WTC11 (cell line): ENCODE data around the gene PHACTR2. TPM values are rescaled to one million over a fixed set of nuclear protein-coding genes. Genes with fewer than 3 reads are reported as not detected.
A peak's percentile ranks its signal among the peaks of the same experiment; 100 is the strongest.

Experiments
- ATAC-seq: fragments of 200-7000 bp; cut with Tn5 transposase; 2 replicates; pipeline ENCODE4 v1.10.0; 2021; ENCODE audit warnings: mild to moderate bottlenecking, moderate library complexity
- CTCF ChIA-PET: fragments of 300-600 bp; sonication (Branson Sonifier 250); formaldehyde crosslinking; loops from one replicate; lab custom pipeline; 2021; ENCODE audit warnings: antibody characterized with exemption; lab: Charles Lee
- POLR2A ChIA-PET: fragments of 350-600 bp; sonication (Branson Sonifier 250); formaldehyde crosslinking; loops from one replicate; lab custom pipeline; 2021; ENCODE audit warnings: antibody characterized with exemption; lab: Charles Lee
- DNase-seq: peaks from one replicate; pipeline ENCODE4 v3.0.0; 2021; ENCODE audit warnings: low spot score
- H3K27ac Mint-ChIP-seq: 2 replicates; pipeline ENCODE4 v1.8.0; 2021; ENCODE audit warnings: mixed read lengths
- H3K27me3 Mint-ChIP-seq: 2 replicates; pipeline ENCODE4 v1.8.0; 2021; ENCODE audit warnings: low read depth, mild to moderate bottlenecking, moderate library complexity, mixed read lengths
- H3K36me3 Mint-ChIP-seq: 2 replicates; pipeline ENCODE4 v1.8.0; 2021; ENCODE audit warnings: mixed read lengths
- H3K4me1 Mint-ChIP-seq: 2 replicates; pipeline ENCODE4 v1.8.0; 2022; ENCODE audit warnings: mixed read lengths
- H3K4me3 Mint-ChIP-seq: 2 replicates; pipeline ENCODE4 v1.8.0; 2021; ENCODE audit warnings: mild to moderate bottlenecking, moderate library complexity, mixed read lengths
- H3K9me3 Mint-ChIP-seq: 2 replicates; pipeline ENCODE4 v1.8.0; 2021; ENCODE audit warnings: mixed read lengths
- ATF1 ChIP-seq: sonication (generic); formaldehyde crosslinking; IDR thresholded peaks from 2 replicates; pipeline ENCODE4 v1.8.1; 2023; ENCODE audit warnings: mild to moderate bottlenecking, moderate library complexity, missing genetic modification reagents
- NFYB ChIP-seq: sonication (generic); formaldehyde crosslinking; conservative IDR thresholded peaks from 2 replicates; pipeline ENCODE4 v1.8.0; 2022; ENCODE audit warnings: low read depth, missing genetic modification reagents
- SMAD4 ChIP-seq: sonication (generic); formaldehyde crosslinking; IDR thresholded peaks from 2 replicates; pipeline ENCODE4 v1.8.0; 2022; ENCODE audit warnings: mild to moderate bottlenecking, missing genetic modification reagents
- TEAD1 ChIP-seq: sonication (generic); formaldehyde crosslinking; IDR thresholded peaks from 2 replicates; pipeline ENCODE4 v1.8.0; 2022; ENCODE audit warnings: mild to moderate bottlenecking, missing genetic modification reagents
- ZNF219 ChIP-seq: sonication (generic); formaldehyde crosslinking; IDR thresholded peaks from 2 replicates; pipeline ENCODE4 v1.8.0; 2023; ENCODE audit warnings: missing genetic modification reagents, mild to moderate bottlenecking, borderline replicate concordance
- ZNF263 ChIP-seq: sonication (generic); formaldehyde crosslinking; IDR thresholded peaks from 2 replicates; pipeline ENCODE4 v1.8.1; 2022; ENCODE audit warnings: low read depth, mild to moderate bottlenecking, moderate library complexity, missing genetic modification reagents
- ZNF423 ChIP-seq: fragments of 250-450 bp; sonication (Bioruptor Pico); IDR thresholded peaks from 2 replicates; pipeline ENCODE4 v2.1.2; 2022; ENCODE audit warnings: mild to moderate bottlenecking, moderate library complexity
- total RNA-seq: library from RNA; stranded (reverse); gene quantifications from 3 replicates; pipeline ENCODE4 v1.2.3, GENCODE V29; 2021
- TF ChIP-seq, protein P1 (sequence below): sonication (generic); formaldehyde crosslinking; IDR thresholded peaks from 2 replicates; pipeline ENCODE4 v1.8.1; 2023; ENCODE audit warnings: mild to moderate bottlenecking, missing genetic modification reagents, moderate library complexity
- TF ChIP-seq, protein P2 (sequence below): sonication (generic); formaldehyde crosslinking; IDR thresholded peaks from 2 replicates; pipeline ENCODE4 v1.8.0; 2023; ENCODE audit warnings: missing genetic modification reagents
- TF ChIP-seq, protein P3 (sequence below): sonication (generic); formaldehyde crosslinking; IDR thresholded peaks from 2 replicates; pipeline ENCODE4 v1.8.0; 2022; ENCODE audit warnings: mild to moderate bottlenecking, missing genetic modification reagents
- TF ChIP-seq, protein P4 (sequence below): sonication (generic); formaldehyde crosslinking; IDR thresholded peaks from 2 replicates; pipeline ENCODE4 v1.8.1; 2022; ENCODE audit warnings: low read depth, missing genetic modification reagents, borderline replicate concordance
- TF ChIP-seq, protein P5 (sequence below): sonication (generic); formaldehyde crosslinking; IDR thresholded peaks from 2 replicates; pipeline ENCODE4 v1.8.0; 2022; ENCODE audit warnings: mild to moderate bottlenecking, missing genetic modification reagents
- TF ChIP-seq, protein P6 (sequence below): sonication (generic); formaldehyde crosslinking; IDR thresholded peaks from 2 replicates; pipeline ENCODE4 v1.8.1; 2023; ENCODE audit warnings: mild to moderate bottlenecking, missing genetic modification reagents
- TF ChIP-seq, protein P7 (sequence below): sonication (generic); formaldehyde crosslinking; IDR thresholded peaks from 2 replicates; pipeline ENCODE4 v1.8.0; 2022; ENCODE audit warnings: mild to moderate bottlenecking, missing genetic modification reagents
- TF ChIP-seq, protein P8 (sequence below): sonication (generic); formaldehyde crosslinking; IDR thresholded peaks from 2 replicates; pipeline ENCODE4 v1.8.0; 2023; ENCODE audit warnings: missing genetic modification reagents, mild to moderate bottlenecking, borderline replicate concordance
- TF ChIP-seq, protein P9 (sequence below): sonication (generic); formaldehyde crosslinking; IDR thresholded peaks from 2 replicates; pipeline ENCODE4 v1.8.1; 2023; ENCODE audit warnings: mild to moderate bottlenecking, missing genetic modification reagents, borderline replicate concordance

Gene PHACTR2
- total RNA-seq, 1 experiment from 2014 or later, result 90.5 TPM

DNA sequence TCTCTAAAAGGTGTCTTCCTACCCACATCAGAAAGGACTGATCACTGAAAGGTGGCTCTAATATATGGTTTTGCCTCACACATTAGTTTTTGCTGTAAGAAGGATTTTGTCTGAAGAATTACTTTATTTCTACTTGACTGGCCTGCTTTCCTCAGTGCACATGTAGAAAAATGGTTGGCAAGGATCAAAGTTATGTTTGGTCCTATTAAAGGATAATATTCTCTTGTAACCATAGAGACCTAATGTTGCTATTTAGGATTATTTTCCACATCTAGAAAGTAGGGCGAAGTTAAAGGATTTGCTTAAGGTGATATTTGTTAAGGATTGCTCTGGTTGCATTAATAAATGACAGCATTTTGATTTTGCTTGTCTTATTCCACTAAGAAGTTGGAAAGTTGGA, 40.7 kb downstream of the PHACTR2 start:
- DNase-seq (no peak), ATAC-seq (no peak)
- Mint-ChIP-seq H3K36me3 (peaks cover 30% of the 10 kb centered on the region), H3K9me3 (peaks cover 11% of the 10 kb centered on the region), H3K4me3 (no peak overlapping the region), H3K27ac (peak overlapping the region; percentile 30; the same call in 1 of the 2 replicates), H3K27me3 (no peaks in the 10 kb centered on the region), H3K4me1 (peaks cover 6% of the 10 kb centered on the region)
- POLR2A ChIA-PET, result no interaction called here
- CTCF ChIA-PET, result no interaction called here
- TF ChIP-seq, protein P1, sequence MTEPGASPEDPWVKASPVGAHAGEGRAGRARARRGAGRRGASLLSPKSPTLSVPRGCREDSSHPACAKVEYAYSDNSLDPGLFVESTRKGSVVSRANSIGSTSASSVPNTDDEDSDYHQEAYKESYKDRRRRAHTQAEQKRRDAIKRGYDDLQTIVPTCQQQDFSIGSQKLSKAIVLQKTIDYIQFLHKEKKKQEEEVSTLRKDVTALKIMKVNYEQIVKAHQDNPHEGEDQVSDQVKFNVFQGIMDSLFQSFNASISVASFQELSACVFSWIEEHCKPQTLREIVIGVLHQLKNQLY (CRISPR knock-in tag), result no peak
- TF ChIP-seq ZNF219 (CRISPR knock-in tag), result no peak
- TF ChIP-seq, protein P2, sequence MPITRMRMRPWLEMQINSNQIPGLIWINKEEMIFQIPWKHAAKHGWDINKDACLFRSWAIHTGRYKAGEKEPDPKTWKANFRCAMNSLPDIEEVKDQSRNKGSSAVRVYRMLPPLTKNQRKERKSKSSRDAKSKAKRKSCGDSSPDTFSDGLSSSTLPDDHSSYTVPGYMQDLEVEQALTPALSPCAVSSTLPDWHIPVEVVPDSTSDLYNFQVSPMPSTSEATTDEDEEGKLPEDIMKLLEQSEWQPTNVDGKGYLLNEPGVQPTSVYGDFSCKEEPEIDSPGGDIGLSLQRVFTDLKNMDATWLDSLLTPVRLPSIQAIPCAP (CRISPR knock-in tag), result no peak
- TF ChIP-seq SMAD4 (CRISPR knock-in tag), result no peak
- no peak for TF ChIP-seq ZNF423
- TF ChIP-seq, protein P3, sequence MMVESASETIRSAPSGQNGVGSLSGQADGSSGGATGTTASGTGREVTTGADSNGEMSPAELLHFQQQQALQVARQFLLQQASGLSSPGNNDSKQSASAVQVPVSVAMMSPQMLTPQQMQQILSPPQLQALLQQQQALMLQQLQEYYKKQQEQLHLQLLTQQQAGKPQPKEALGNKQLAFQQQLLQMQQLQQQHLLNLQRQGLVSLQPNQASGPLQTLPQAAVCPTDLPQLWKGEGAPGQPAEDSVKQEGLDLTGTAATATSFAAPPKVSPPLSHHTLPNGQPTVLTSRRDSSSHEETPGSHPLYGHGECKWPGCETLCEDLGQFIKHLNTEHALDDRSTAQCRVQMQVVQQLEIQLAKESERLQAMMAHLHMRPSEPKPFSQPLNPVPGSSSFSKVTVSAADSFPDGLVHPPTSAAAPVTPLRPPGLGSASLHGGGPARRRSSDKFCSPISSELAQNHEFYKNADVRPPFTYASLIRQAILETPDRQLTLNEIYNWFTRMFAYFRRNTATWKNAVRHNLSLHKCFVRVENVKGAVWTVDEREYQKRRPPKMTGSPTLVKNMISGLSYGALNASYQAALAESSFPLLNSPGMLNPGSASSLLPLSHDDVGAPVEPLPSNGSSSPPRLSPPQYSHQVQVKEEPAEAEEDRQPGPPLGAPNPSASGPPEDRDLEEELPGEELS (CRISPR knock-in tag), result no peak
- no peak for TF ChIP-seq ATF1 (CRISPR knock-in tag)

DNA sequence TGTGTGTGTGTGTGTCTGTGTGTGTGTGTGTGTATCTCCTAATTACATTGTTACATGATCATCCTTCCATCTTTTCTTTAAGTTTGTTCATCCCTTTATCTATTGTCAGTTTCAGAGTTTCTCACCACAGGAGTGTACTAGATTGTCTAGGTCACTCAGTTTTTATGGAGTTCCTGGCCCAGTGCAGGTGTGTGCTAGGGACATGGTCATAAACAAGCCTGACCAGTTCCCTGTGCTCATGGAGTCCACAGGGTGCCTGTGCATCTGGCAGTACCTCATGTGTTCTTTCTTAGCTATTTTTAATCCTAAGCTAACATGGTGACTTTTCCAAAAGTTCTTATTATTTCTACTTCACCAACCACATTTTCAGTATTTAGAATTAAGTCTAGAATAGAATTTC, 43.9 kb downstream of the PHACTR2 start:
- Mint-ChIP-seq H3K9me3 (peaks cover 16% of the 10 kb centered on the region), H3K36me3 (peaks cover 48% of the 10 kb centered on the region), H3K27ac (peak overlapping the region; percentile 57; the same call in 1 of the 2 replicates), H3K27me3 (no peaks in the 10 kb centered on the region), H3K4me1 (no peaks in the 10 kb centered on the region; the same call in 1 of the 2 replicates), H3K4me3 (no peak overlapping the region)
- ATAC-seq (no peak), DNase-seq (no peak)
- ChIA-PET CTCF (no interaction called here), POLR2A (no interaction called here)
- TF ChIP-seq, protein P4, sequence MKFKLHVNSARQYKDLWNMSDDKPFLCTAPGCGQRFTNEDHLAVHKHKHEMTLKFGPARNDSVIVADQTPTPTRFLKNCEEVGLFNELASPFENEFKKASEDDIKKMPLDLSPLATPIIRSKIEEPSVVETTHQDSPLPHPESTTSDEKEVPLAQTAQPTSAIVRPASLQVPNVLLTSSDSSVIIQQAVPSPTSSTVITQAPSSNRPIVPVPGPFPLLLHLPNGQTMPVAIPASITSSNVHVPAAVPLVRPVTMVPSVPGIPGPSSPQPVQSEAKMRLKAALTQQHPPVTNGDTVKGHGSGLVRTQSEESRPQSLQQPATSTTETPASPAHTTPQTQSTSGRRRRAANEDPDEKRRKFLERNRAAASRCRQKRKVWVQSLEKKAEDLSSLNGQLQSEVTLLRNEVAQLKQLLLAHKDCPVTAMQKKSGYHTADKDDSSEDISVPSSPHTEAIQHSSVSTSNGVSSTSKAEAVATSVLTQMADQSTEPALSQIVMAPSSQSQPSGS (CRISPR knock-in tag), result no peak
- TF ChIP-seq TEAD1 (no peak), NFYB (CRISPR knock-in tag) (no peak), ZNF263 (CRISPR knock-in tag) (no peak)
- TF ChIP-seq, protein P3 (CRISPR knock-in tag), result no peak
- TF ChIP-seq, protein P5, sequence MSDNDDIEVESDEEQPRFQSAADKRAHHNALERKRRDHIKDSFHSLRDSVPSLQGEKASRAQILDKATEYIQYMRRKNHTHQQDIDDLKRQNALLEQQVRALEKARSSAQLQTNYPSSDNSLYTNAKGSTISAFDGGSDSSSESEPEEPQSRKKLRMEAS (CRISPR knock-in tag), result no peak
- TF ChIP-seq, protein P6, sequence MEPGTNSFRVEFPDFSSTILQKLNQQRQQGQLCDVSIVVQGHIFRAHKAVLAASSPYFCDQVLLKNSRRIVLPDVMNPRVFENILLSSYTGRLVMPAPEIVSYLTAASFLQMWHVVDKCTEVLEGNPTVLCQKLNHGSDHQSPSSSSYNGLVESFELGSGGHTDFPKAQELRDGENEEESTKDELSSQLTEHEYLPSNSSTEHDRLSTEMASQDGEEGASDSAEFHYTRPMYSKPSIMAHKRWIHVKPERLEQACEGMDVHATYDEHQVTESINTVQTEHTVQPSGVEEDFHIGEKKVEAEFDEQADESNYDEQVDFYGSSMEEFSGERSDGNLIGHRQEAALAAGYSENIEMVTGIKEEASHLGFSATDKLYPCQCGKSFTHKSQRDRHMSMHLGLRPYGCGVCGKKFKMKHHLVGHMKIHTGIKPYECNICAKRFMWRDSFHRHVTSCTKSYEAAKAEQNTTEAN (CRISPR knock-in tag), result no peak
- TF ChIP-seq, protein P7, sequence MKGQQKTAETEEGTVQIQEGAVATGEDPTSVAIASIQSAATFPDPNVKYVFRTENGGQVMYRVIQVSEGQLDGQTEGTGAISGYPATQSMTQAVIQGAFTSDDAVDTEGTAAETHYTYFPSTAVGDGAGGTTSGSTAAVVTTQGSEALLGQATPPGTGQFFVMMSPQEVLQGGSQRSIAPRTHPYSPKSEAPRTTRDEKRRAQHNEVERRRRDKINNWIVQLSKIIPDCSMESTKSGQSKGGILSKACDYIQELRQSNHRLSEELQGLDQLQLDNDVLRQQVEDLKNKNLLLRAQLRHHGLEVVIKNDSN (CRISPR knock-in tag), result no peak
- TF ChIP-seq, protein P8, sequence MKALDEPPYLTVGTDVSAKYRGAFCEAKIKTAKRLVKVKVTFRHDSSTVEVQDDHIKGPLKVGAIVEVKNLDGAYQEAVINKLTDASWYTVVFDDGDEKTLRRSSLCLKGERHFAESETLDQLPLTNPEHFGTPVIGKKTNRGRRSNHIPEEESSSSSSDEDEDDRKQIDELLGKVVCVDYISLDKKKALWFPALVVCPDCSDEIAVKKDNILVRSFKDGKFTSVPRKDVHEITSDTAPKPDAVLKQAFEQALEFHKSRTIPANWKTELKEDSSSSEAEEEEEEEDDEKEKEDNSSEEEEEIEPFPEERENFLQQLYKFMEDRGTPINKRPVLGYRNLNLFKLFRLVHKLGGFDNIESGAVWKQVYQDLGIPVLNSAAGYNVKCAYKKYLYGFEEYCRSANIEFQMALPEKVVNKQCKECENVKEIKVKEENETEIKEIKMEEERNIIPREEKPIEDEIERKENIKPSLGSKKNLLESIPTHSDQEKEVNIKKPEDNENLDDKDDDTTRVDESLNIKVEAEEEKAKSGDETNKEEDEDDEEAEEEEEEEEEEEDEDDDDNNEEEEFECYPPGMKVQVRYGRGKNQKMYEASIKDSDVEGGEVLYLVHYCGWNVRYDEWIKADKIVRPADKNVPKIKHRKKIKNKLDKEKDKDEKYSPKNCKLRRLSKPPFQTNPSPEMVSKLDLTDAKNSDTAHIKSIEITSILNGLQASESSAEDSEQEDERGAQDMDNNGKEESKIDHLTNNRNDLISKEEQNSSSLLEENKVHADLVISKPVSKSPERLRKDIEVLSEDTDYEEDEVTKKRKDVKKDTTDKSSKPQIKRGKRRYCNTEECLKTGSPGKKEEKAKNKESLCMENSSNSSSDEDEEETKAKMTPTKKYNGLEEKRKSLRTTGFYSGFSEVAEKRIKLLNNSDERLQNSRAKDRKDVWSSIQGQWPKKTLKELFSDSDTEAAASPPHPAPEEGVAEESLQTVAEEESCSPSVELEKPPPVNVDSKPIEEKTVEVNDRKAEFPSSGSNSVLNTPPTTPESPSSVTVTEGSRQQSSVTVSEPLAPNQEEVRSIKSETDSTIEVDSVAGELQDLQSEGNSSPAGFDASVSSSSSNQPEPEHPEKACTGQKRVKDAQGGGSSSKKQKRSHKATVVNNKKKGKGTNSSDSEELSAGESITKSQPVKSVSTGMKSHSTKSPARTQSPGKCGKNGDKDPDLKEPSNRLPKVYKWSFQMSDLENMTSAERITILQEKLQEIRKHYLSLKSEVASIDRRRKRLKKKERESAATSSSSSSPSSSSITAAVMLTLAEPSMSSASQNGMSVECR, result no peak
- TF ChIP-seq, protein P9, sequence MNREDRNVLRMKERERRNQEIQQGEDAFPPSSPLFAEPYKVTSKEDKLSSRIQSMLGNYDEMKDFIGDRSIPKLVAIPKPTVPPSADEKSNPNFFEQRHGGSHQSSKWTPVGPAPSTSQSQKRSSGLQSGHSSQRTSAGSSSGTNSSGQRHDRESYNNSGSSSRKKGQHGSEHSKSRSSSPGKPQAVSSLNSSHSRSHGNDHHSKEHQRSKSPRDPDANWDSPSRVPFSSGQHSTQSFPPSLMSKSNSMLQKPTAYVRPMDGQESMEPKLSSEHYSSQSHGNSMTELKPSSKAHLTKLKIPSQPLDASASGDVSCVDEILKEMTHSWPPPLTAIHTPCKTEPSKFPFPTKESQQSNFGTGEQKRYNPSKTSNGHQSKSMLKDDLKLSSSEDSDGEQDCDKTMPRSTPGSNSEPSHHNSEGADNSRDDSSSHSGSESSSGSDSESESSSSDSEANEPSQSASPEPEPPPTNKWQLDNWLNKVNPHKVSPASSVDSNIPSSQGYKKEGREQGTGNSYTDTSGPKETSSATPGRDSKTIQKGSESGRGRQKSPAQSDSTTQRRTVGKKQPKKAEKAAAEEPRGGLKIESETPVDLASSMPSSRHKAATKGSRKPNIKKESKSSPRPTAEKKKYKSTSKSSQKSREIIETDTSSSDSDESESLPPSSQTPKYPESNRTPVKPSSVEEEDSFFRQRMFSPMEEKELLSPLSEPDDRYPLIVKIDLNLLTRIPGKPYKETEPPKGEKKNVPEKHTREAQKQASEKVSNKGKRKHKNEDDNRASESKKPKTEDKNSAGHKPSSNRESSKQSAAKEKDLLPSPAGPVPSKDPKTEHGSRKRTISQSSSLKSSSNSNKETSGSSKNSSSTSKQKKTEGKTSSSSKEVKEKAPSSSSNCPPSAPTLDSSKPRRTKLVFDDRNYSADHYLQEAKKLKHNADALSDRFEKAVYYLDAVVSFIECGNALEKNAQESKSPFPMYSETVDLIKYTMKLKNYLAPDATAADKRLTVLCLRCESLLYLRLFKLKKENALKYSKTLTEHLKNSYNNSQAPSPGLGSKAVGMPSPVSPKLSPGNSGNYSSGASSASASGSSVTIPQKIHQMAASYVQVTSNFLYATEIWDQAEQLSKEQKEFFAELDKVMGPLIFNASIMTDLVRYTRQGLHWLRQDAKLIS, result no peak
